Stimulated activated CD8-positive, alpha-beta memory T cell treated with anti-CD3 and anti-CD28 coated beads, Interleukin-12 subunit alpha, Interleukin-12 subunit beta, amount 100 ng/mL, for 24 hours (primary cell): ENCODE data around the gene GPATCH3.
"Not testable (repeated sequence)": the region's sequence is repeated elsewhere in the genome, so short reads cannot be mapped to it uniquely, and the experiment has no call there.

Experiments used
- DNase-seq: peaks from one replicate; pipeline ENCODE4 v3.0.0-alpha.2; 2020; ENCODE audit errors: extremely low read depth

Gene GPATCH3

DNA sequence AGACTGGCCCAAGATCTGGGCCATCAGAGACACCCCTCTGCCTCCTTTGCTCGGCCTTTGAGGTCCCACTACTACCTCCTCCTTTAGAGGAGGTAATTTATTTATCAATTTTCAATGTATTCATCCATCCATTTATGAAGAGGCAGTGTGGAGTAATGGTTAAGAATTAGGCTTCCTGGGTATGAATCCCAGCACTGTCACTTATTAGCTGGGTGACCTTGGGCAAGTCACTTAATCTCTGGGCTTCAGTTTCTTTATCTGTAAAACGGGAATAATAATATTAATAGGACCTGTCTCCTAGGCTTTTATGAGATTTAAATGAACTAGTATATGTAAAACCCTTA, 11.9 kb upstream of the GPATCH3 start:
- DNase-seq, result no peak

DNA sequence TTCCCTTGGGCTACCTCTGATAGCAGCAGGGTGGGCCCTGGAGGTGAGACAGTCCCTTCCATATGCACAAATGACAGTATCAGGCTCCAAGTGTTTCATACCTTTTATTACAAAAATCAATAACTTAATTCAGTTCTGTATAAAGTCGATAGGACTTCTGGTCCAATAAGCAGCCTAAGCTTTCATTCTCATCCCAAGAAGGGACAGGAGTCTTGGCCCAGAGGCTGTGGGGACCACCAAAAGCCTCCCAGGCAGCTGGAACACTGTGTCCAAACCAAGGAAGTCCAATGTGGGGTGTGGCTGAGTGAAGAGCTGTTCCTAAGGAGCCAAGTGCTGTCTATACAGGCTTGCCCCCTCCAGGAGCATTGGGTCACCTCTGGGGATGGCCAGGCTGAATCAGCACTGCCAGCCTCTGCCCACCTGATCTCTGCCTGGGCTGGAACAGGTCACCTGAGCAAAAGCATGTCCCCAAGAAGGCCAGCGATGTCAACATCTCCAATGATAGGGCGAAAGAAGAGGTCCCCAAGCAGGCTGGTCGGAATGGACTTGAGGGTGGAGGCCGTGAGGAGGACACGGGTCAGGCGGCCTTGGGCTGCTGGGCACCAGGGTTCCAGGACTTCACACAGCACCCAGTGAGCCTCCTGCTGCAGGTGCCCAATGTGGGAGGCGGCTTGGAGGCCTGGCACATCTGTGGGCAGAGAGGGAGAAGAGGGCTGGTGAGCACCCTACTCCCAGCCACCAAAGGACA, 11.3 kb upstream of the GPATCH3 start:
- no peak for DNase-seq

GRCh38 chr1:26910343-26911160, 10.3 kb upstream of the GPATCH3 start:
- no peak for DNase-seq

DNA sequence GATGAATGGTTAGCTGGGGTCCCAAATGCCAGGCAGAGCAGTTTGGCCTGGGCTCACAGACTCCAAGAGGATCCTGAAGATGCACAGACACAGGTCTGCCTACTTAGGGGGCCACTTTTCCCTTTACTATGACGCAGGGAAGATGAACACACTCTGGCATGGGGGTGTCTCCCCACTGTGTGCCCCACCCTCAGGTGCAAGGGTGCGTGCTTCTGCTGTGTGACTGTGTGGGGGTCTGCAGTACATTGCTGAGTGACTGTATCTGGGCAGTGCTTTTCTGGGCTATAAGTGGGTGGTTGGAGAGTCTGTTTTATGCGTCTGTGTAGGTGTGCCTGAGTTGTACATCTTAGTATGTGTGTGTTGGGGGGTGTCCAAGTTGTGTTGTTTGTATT, 9.7 kb upstream of the GPATCH3 start:
- no peak for DNase-seq

DNA sequence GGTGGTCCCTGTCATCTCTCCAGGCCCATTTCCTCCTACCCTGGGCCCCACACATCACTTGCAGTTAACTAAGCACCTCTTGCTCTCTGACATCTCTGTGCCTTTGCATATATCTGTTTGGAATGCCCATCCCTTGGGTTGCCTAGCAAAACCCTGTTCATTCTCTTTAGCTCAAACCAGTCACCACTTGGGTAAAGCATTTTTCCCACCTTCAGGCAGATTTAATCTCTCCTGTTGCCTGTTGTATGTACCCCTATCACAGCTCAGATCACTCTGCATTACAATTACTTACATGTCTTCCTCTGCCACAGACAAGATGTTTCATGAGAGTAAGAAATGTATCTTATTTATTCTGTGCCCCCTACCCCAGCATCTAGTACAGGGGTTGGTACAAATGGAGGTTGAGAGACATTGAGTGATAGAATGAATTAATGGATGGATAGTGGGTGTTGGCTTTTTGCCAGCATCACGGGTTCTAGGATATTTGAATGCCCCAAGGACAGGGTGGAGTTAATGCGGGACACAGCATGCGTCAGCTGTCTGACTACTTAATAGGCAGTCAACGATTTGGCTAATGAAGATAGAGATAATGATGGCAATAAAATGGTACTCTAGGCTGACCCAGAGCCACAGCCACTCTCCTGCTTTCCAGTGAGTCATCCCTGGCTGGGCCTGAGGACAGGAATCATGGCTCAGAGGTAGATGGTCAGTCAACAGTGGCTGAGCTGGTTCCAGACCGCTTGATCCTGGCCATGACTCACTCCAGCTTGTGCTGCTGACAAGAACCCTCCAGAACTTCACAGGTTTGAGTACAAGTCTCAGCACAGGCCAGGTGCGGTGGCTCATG, 7.0 kb upstream of the GPATCH3 start:
- DNase-seq, result no peak

DNA sequence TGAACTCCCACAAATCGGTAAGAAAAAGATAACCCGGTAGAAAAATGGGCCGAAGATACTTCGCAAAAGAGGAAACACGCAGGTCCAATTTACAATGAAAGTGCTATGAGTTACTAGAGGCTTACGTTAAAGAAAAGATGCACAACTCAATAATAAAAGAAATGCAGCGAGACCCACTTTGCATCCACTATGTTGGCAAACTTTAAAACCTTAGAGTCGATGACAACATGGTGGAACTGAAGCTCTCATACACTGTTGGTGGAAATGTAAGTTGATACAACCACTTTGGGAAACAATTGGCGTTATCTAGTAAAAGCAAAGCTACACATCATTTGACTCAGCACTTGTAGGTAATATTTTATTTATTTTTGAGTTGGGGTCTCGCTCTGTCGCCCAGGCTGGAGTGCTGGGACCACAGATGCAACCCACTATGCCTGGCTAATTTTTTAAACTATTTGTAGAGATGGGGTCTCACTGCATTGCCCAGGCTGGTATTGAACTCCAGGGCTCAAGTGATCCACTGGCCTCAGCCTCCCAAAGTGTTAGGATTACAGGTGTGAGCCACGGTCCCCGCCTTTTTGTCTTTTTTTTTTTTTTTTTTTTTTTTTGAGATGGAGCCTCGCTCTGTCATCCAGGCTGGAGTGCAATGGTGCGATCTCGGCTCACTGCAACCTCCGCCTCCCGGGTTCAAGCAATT, 696 bp upstream of the GPATCH3 start:
- DNase-seq, result no peak

- no peak for DNase-seq
These were observed 2.9 kb downstream of the GPATCH3 start for GRCh38 chr1:26897351-26897750.

DNA sequence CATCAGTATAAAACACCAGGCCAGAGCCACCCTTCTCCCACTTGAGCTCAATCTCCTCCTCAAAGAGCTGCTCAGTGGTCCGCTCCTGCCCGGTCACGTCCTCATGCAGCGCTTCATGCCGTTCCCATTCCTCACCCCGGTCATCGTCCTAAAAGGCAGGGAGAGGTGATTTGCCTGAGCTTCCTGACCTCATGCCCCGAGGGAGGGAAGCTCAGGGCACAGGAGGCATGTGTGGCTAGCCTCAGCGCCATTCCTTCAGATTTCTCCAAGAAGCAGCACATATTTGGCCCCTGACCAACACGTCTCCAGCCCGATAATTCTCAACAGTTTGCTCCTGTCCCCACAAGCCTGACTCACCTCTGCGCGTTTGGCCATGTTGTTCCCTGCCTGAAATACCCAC, 6.0 kb downstream of the GPATCH3 start:
- no peak for DNase-seq

- no peak for DNase-seq
These were observed 9.8 kb downstream of the GPATCH3 start for GRCh38 chr1:26890467-26890796.

- peak; percentile 43 for DNase-seq
These were observed 10.5 kb downstream of the GPATCH3 start, which contains the start of gene GPN2 for GRCh38 chr1:26889551-26890466. GPN2 (minus strand) TSS chr1:26890283; CDS start chr1:26890096, 187 bp downstream.

DNA sequence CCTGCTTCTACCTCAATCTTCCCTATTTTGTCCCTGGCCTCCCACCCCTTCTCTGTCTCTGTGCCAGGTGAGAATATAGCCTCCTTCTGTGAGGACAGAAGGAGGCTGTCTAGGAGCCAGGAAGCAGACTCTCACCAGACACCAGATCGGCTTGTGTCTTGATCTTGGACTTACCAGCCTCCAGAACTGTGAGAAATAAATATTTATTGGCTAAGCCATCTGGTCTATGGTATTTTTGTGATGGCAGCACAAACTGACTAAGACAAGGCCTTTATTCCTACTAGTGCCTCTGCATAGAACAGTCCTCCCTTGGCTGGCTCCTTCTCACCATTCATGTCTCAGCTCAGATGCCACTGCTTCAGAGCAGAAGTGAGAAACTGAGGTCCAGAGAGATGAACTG, 12.0 kb downstream of the GPATCH3 start:
- no peak for DNase-seq

- no peak for DNase-seq
These were observed 13.1 kb downstream of the GPATCH3 start for GRCh38 chr1:26887125-26887524.

GRCh38 chr1:26882696-26883463, 17.4 kb downstream of the GPATCH3 start:
- no peak for DNase-seq

DNA sequence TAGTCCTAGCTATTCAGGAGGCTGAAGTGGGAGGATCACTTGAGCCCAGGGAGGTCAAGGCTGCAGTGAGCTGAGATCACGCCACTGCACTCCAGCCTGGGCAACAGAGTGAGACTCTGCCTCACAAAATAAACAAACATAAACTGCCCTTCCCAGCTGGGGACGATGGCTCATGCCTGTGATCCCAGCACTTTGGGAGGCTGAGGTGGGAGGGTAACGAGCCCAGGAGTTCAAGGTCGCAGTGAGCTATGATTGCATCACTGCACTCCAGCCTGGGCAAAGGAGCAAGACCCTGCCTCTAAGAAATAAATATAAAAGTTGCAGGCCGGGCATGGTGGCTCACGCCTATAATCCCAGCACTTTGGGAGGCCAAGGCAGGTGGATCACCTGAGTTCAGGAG, 18.7 kb downstream of the GPATCH3 start:
- DNase-seq, result not testable (repeated sequence)

GRCh38 chr1:26879793-26880192, 20.5 kb downstream of the GPATCH3 start:
- DNase-seq, result no peak

DNA sequence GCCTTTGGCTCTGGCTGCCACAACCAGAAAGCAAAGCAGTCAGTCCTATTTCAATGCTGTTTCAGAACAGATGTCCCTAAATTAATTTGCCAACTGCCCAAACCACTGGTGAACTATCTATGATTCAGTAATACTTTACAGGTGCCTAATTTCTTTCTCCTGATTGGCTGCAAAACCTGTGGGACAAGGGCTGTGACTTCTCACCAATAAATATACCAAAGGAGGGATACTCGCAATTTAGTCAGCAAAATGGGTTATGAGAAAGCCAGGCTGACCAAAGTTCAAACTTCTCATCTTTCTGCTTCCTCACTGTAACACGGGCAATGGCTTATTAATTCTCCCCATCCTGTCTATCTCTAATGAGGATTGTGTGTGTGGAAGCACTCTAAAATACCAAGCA, 22.9 kb downstream of the GPATCH3 start:
- no peak for DNase-seq

- DNase-seq, result no peak
These were observed 25.4 kb downstream of the GPATCH3 start for GRCh38 chr1:26874896-26875295.

DNA sequence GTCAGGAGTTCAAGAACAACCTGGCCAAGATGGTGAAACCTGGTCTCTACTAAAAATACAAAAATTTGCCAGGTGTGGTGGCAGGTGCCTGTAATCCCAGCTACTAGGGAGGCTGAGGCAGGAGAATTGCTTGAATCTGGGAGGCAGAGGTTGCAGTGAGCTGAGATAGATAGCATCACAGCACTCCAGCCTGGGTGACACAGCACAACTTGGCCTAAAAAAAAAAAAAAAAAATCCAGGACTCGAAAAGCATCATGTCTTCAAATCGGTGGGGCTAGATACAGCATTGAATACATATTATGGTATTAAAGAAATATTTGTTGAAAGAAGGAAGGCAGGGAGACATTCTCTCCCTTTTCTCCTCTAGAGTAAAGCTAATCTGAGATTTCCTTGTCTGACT, 27.2 kb downstream of the GPATCH3 start:
- DNase-seq, result not testable (repeated sequence)

DNA sequence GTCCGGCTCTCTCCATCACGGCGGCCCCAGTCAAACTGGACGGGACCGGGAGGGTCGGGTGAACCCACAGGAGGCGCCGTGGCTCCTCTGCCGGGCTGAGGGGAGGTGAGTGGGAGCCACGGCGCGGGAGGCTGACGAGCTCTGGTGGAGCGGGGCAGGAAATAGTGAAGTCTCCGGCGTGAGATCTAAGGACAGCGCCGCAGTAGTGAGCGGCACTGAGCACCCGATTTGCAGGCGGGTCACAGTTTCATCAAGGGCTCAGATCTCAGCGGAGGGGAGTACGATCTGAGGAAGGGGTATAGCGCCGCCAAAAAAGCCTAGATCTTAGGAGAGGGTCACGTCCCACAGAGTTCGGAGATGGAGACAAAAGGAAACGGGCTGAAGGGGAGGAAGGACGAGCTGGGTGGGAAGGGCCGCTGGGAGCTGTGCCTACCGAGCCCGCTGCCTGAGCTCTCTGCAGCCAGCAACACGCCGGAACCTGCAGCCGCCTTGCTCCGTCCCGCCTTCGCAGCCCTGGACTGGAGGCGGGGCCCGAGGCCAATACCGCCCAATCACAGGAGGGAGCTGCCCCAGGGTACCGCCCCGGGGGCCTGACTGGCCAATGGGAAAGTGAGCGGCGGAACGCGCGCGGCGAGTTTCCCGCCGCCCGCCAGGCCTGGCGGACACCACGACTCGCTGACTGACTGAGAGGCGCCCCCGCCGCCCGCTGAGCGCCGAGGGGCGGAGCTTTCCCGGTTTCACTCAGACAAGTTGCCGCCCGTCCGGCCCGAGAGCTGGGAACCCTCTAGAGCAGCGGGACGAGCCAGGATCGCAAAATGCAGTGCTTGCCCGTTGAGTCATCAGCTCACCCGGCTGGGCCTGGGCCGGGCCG, 35.4 kb downstream of the GPATCH3 start:
- peak; percentile 89 for DNase-seq
